T-helper 2 cell (primary cell): ENCODE data around the gene KCNJ1.

ENCODE experiments used
- DNase-seq, 5 experiments: peaks; one replicate each; pipeline versions ENCODE4 v3.0.0 to v3.0.0-alpha.2; 2012 to 2022

The KCNJ1 gene

GRCh38 chr11:128881221-128881620 is 14.1 kb upstream of the KCNJ1 start:
- no peak for DNase-seq

GRCh38 chr11:128879817-128880216 is 12.7 kb upstream of the KCNJ1 start:
- no peak for DNase-seq

GRCh38 chr11:128878455-128878854 is 11.4 kb upstream of the KCNJ1 start:
- no peak for DNase-seq

- no peak for DNase-seq
These were observed 10.6 kb upstream of the KCNJ1 start for GRCh38 chr11:128877726-128878125.

- no peak for DNase-seq
These were observed 9.1 kb upstream of the KCNJ1 start for GRCh38 chr11:128876133-128876650.

GRCh38 chr11:128874427-128874826 is 7.3 kb upstream of the KCNJ1 start:
- no peak for DNase-seq

- DNase-seq, result no peak
These were observed 5.5 kb upstream of the KCNJ1 start for GRCh38 chr11:128872594-128872993.

GRCh38 chr11:128872094-128872493 is 5.0 kb upstream of the KCNJ1 start:
- DNase-seq, result no peak

- DNase-seq, result no peak
These were observed 4.1 kb upstream of the KCNJ1 start for GRCh38 chr11:128871168-128871610.

- DNase-seq, result peak in 2 of 5 experiments; percentile 21 to 59
These were observed 2.0 kb upstream of the KCNJ1 start for GRCh38 chr11:128868841-128869671.

- no peak for DNase-seq
These were observed 1.6 kb downstream of the KCNJ1 start for GRCh38 chr11:128865490-128865889.

- DNase-seq, result no peak
These were observed 4.0 kb downstream of the KCNJ1 start for GRCh38 chr11:128862908-128863660.

GRCh38 chr11:128862406-128862805 is 4.7 kb downstream of the KCNJ1 start:
- DNase-seq, result no peak

GRCh38 chr11:128860571-128861361 is 6.3 kb downstream of the KCNJ1 start:
- no peak for DNase-seq

GRCh38 chr11:128859563-128860441 is 7.3 kb downstream of the KCNJ1 start:
- DNase-seq, result peak; percentile 52 to 77 (median 68)

- no peak for DNase-seq
These were observed 9.8 kb downstream of the KCNJ1 start for GRCh38 chr11:128857341-128857740.

- no peak for DNase-seq
These were observed 10.9 kb downstream of the KCNJ1 start for GRCh38 chr11:128856241-128856640.

GRCh38 chr11:128854841-128855240 is 12.3 kb downstream of the KCNJ1 start:
- DNase-seq, result no peak

- DNase-seq, result no peak
These were observed 13.5 kb downstream of the KCNJ1 start for GRCh38 chr11:128853559-128853958.

GRCh38 chr11:128852327-128853023 is 14.6 kb downstream of the KCNJ1 start:
- DNase-seq, result no peak

- DNase-seq, result peak; percentile 29 to 58 (median 48)
These were observed 18.2 kb downstream of the KCNJ1 start for GRCh38 chr11:128848815-128849455.
